Measurements from ENCODE around the gene NPBWR2. TPM values are rescaled to one million over a fixed set of nuclear protein-coding genes. Genes with fewer than 3 reads are reported as not detected.

NPBWR2 gene
- polyA plus RNA-seq, 1 of the 3 experiments (the other 2 are of a cell fraction), result not detected

DNA sequence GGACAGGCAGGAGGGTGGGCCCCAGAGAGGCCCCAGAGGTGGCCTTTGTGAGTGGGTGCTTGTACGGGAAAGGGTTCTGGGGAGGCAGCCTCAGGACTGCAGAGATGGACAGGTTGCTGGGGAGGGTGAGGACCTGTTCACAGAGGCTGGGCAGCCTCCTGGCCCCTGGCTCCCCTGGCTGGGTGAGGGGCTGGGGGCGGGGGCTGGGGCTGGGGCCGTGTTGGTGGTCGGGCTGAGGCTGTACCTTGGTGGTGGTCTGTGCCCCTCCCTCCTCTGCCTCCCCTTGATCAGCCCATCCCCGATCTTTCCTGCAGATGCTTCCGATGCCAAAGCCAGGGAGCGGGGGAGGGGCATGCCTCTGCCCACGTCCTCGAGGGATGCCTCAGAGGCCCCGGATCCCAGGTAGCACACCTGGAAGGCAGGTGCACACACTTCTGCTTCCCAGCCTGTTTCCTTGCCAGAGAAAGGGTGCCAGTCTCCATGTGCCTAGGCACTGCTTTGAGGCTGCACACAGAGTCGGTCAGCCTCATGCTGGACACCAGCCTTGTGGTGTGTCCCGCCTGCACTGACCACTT lies 39.5 kb downstream of the NPBWR2 start:
- Histone ChIP-seq H3K9ac (no peak overlapping the region), H3K27me3 (ENCODE audit: insufficient read depth) (no peaks in the 10 kb centered on the region), H3K27ac (ENCODE audit: low read depth in 2 of 2, low read length in 1 of 2) (no peak overlapping the region), H3K79me2 (ENCODE audit: insufficient read depth) (peaks cover 15% of the 10 kb centered on the region; the same call in 1 of the 2 replicates), H3K36me3 (replicated peaks in 1 of 2; ENCODE audit: control insufficient read depth in 1 of 2, insufficient read depth in 2 of 2, low read length in 1 of 2) (peaks cover 0 to 6% of the 10 kb centered on the region in 2 experiments), H4K20me1 (ENCODE audit: insufficient read depth) (no peaks in the 10 kb centered on the region), H3K4me3 (ENCODE audit: low read depth in 2 of 2, low read length in 1 of 2) (no peak overlapping the region), H3K4me2 (no peak overlapping the region), H3K4me1 (ENCODE audit: control insufficient read depth in 1 of 2, insufficient read depth in 2 of 2, low read depth in 1 of 2, low read length in 1 of 2) (peaks cover 9 to 15% of the 10 kb centered on the region in 2 experiments; a peak in 2 of 4 replicates), H3K9me2 (no peaks in the 10 kb centered on the region), H2AFZ (ENCODE audit: low read depth) (no peak overlapping the region), H3K9me3 (no peaks in the 10 kb centered on the region), H3F3A (replicated peaks; ENCODE audit: insufficient read depth) (peaks cover 4% of the 10 kb centered on the region)
- CTCF ChIA-PET, result interaction anchor here (1.0 to 2.9 kb wide), 7 partner anchors 9 to 88 kb away, joined by 4 to 19 read pairs (median 5); partner anchors contain the start of genes LKAAEAR1 and SAMD10
- POLR2A ChIA-PET, result no interaction called here
- TF ChIP-seq, protein P1, sequence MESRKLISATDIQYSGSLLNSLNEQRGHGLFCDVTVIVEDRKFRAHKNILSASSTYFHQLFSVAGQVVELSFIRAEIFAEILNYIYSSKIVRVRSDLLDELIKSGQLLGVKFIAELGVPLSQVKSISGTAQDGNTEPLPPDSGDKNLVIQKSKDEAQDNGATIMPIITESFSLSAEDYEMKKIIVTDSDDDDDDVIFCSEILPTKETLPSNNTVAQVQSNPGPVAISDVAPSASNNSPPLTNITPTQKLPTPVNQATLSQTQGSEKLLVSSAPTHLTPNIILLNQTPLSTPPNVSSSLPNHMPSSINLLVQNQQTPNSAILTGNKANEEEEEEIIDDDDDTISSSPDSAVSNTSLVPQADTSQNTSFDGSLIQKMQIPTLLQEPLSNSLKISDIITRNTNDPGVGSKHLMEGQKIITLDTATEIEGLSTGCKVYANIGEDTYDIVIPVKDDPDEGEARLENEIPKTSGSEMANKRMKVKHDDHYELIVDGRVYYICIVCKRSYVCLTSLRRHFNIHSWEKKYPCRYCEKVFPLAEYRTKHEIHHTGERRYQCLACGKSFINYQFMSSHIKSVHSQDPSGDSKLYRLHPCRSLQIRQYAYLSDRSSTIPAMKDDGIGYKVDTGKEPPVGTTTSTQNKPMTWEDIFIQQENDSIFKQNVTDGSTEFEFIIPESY (IDR thresholded peaks at IDR 0.05; ENCODE audit: borderline replicate concordance, low read depth), result no peak
- TF ChIP-seq, protein P2, sequence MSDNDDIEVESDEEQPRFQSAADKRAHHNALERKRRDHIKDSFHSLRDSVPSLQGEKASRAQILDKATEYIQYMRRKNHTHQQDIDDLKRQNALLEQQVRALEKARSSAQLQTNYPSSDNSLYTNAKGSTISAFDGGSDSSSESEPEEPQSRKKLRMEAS (IDR thresholded peaks at IDR 0.05; ENCODE audit: low read depth), result no peak
- TF ChIP-seq TAF1 (IDR thresholded peaks at IDR 0.05; ENCODE audit: borderline replicate concordance, low read depth, low read length) (no peak), YY1 (IDR thresholded peaks at IDR 0.05; ENCODE audit: low read depth) (no peak), EP300 (IDR thresholded peaks at IDR 0.05; ENCODE audit: borderline replicate concordance in 1 of 2, low read depth in 1 of 2, low read length in 1 of 2) (no peak), RFX5 (IDR thresholded peaks at IDR 0.05; ENCODE audit: low read length) (no peak), RCOR1 (IDR thresholded peaks at IDR 0.05; ENCODE audit: low read length) (no peak), IRF3 (IDR thresholded peaks at IDR 0.05; ENCODE audit: low read depth, low read length) (no peak)
- DNase-seq, result no peak
- WGBS (ENCODE audit: low lambda C conversion rate), result 87% methylated on average over 4 of the region's 12 CpGs

DNA sequence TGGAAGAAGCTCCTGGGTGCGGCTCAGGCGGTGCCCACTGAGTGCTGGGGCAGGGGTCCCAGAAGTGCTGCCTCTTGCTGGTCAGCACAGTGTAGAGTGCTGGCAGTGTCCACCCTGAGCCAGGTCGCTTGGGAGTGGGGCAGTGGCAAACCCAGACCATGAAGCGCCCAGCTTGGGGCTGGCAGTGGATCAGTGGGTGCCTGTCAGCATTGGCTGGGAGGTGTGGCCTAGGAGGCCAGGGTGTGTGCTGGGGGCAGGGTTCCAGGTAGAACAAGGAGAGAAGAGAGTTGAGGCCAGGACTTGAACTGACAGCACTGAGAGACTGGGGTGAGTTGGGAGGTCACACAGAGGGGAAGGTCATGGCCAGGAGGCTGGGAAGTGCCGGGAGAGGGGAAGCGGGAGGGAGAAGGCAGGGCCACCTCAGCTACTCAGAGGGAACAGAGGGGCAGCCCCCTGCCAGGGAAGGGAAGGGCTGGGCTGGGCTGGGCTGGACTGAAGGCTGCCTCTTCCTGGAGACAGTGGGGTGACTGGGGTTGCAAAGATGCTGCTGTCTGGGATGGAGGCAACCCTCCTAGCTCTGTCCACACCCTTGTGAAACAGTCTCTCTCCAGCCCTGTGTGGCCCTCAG lies 40.2 kb downstream of the NPBWR2 start:
- DNase-seq, result no peak
- 90% methylated on average over 3 of the region's 6 CpGs for WGBS (ENCODE audit: low lambda C conversion rate)
- Histone ChIP-seq H3K9me2 (no peaks in the 10 kb centered on the region), H3K27me3 (ENCODE audit: insufficient read depth) (no peaks in the 10 kb centered on the region), H3K36me3 (replicated peaks in 1 of 2; ENCODE audit: control insufficient read depth in 1 of 2, insufficient read depth in 2 of 2, low read length in 1 of 2) (no peaks in the 10 kb centered on the region), H2AFZ (ENCODE audit: low read depth) (no peak overlapping the region), H3K9me3 (no peaks in the 10 kb centered on the region), H3K4me2 (no peak overlapping the region), H3F3A (replicated peaks; ENCODE audit: insufficient read depth) (peaks cover 4% of the 10 kb centered on the region), H3K9ac (no peak overlapping the region), H4K20me1 (ENCODE audit: insufficient read depth) (no peaks in the 10 kb centered on the region), H3K4me3 (ENCODE audit: low read depth in 2 of 2, low read length in 1 of 2) (no peak overlapping the region), H3K79me2 (ENCODE audit: insufficient read depth) (peaks cover 15% of the 10 kb centered on the region; the same call in 1 of the 2 replicates), H3K4me1 (ENCODE audit: control insufficient read depth in 1 of 2, insufficient read depth in 2 of 2, low read depth in 1 of 2, low read length in 1 of 2) (peaks cover 14 to 20% of the 10 kb centered on the region in 2 experiments; a peak in 2 of 4 replicates), H3K27ac (ENCODE audit: low read depth in 2 of 2, low read length in 1 of 2) (no peak overlapping the region)
- TF ChIP-seq GABPA (IDR thresholded peaks at IDR 0.05; ENCODE audit: low read depth), result no peak
- no peak for TF ChIP-seq SIN3A (IDR thresholded peaks at IDR 0.05; ENCODE audit: borderline replicate concordance, low read depth, low read length)
- no peak for TF ChIP-seq FOSL2 (IDR thresholded peaks at IDR 0.05; ENCODE audit: borderline replicate concordance, low read depth)
- TF ChIP-seq ELF1 (IDR thresholded peaks at IDR 0.05), result no peak
- TF ChIP-seq NRF1 (IDR thresholded peaks at IDR 0.05; ENCODE audit: low read depth, low read length), result no peak
- TF ChIP-seq NFIC (IDR thresholded peaks at IDR 0.05; ENCODE audit: borderline replicate concordance), result no peak
- no peak for TF ChIP-seq RFX5 (IDR thresholded peaks at IDR 0.05; ENCODE audit: low read length)
- TF ChIP-seq FOXM1 (IDR thresholded peaks at IDR 0.05; ENCODE audit: low read depth), result no peak
- TF ChIP-seq, protein P3, sequence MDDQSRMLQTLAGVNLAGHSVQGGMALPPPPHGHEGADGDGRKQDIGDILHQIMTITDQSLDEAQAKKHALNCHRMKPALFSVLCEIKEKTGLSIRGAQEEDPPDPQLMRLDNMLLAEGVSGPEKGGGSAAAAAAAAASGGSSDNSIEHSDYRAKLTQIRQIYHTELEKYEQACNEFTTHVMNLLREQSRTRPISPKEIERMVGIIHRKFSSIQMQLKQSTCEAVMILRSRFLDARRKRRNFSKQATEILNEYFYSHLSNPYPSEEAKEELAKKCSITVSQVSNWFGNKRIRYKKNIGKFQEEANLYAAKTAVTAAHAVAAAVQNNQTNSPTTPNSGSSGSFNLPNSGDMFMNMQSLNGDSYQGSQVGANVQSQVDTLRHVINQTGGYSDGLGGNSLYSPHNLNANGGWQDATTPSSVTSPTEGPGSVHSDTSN (IDR thresholded peaks at IDR 0.05), result no peak
- CTCF ChIA-PET, result interaction anchor here (0.8 to 2.0 kb wide), 4 partner anchors 10 to 87 kb away, joined by 3 to 12 read pairs (median 4); partner anchors contain the start of gene SAMD10
- POLR2A ChIA-PET, result no interaction called here

All from SK-N-SH (cell line).